Body of pancreas (tissue), 4 donors: Measurements from ENCODE around the gene HOXA6. TPM values are rescaled to one million over a fixed set of nuclear protein-coding genes. Genes with fewer than 3 reads are reported as not detected.

ENCODE experiments used
- ATAC-seq: fragments of 150-250 bp; one replicate; pipeline ENCODE4 v1.9.1; 2016
- DNase-seq, 4 donors: peaks; one replicate each; pipeline ENCODE4 v3.0.0-alpha.2; 2019
- H3K27ac ChIP-seq, 4 donors: fragments of 200-600 bp; sonication (generic); 1 replicate in 3 of 4; 2 replicates in 1 of 4; pipeline versions ENCODE4 v1.5.1 to v1.6.1; 2016 to 2019; ENCODE audit warnings: mild to moderate bottlenecking in 1 of 4, mixed read lengths in 1 of 4, moderate library complexity in 1 of 4
- H3K27me3 ChIP-seq, 2 donors: fragments of 200-600 bp; sonication (generic); one replicate each; pipeline ENCODE4 v1.6.0; 2016; ENCODE audit warnings: mild to moderate bottlenecking in 1 of 2
- H3K36me3 ChIP-seq, 2 donors: fragments of 200-600 bp; sonication (generic); replicated peaks in 1 of 2; 2 replicates each; pipeline ENCODE4 v1.5.1; 2016; ENCODE audit warnings: low read depth in 2 of 2; ENCODE audit not compliant: insufficient read depth in 1 of 2
- H3K4me1 ChIP-seq: fragments of 200-600 bp; sonication (generic); one replicate; pipeline ENCODE4 v1.6.0; 2016
- H3K4me3 ChIP-seq, 2 donors: fragments of 200-600 bp; sonication (generic); 1 replicate in 1 of 2; 2 replicates in 1 of 2; pipeline ENCODE4 v1.5.1; 2016 to 2019
- H3K9me3 ChIP-seq, 3 donors: fragments of 200-600 bp; sonication (generic); 1 replicate in 2 of 3; 2 replicates in 1 of 3; pipeline ENCODE4 v1.5.1; 2016
- POLR2A ChIP-seq, 3 donors: fragments of 450-650 bp; IDR thresholded peaks; one replicate each; pipeline ENCODE4 v1.6.1; 2016; ENCODE audit warnings: antibody characterized with exemption in 3 of 3, mild to moderate bottlenecking in 2 of 3
- WGBS, 2 donors: methylation state at CpG; one replicate each; pipeline ENCODE4 v1.1.5; 2017; 5-methylcytosine and 5-hydroxymethylcytosine counted together
- intact Hi-C: fragments of 100-400 bp; cut with DNase I; formaldehyde crosslinking; loops from one replicate; pipeline ENCODE4 v1.15.1; 2023
- microRNA counts, 2 donors: library from miRNA; unstranded; fragments of <30 nt; microRNA quantifications; one replicate each; lab custom pipeline; 2017
- microRNA-seq, 2 donors: library from miRNA; unstranded; fragments of <30 nt; microRNA quantifications; one replicate each; pipeline ENCODE4, GENCODE V29; 2016; ENCODE audit warnings: borderline number of aligned reads in 2 of 2, borderline replicate concordance in 2 of 2
- small RNA-seq: library from RNA; depleted of rRNA; stranded (forward); fragments of <200 nt; gene quantifications from one replicate; pipeline ENCODE3, GENCODE V24; 2016
- total RNA-seq, 2 donors: library from RNA; depleted of rRNA; stranded (reverse); fragments of >200 nt; gene quantifications; one replicate each; pipeline ENCODE4 v1.1.0, GENCODE V29; 2016
- TF ChIP-seq, protein P1 (sequence below), 7 experiments: fragments of 450-650 bp in 4 of 7; fragments of 200-600 bp in 3 of 7; sonication (generic) in 3 of 7; IDR thresholded peaks; one replicate each; pipeline ENCODE4 v1.5.1; 2016 to 2019; ENCODE audit warnings: antibody characterized with exemption in 7 of 7

The HOXA6 gene
- total RNA-seq, 2 donors from 2014 or later, result not detected

GRCh38 chr7:27096768-27097514, 50.6 kb downstream of the HOXA6 start:
- Histone ChIP-seq H3K9me3 (no peaks in the 10 kb centered on the region), H3K27ac (peak overlapping the region in 3 of 4 donors; percentile 33 to 76 (median 60)), H3K27me3 (peaks cover 9 to 54% of the 10 kb centered on the region in 2 donors), H3K4me1 (peaks cover 22% of the 10 kb centered on the region), H3K4me3 (peak overlapping the region; percentile 28 to 32), H3K36me3 (no peaks in the 10 kb centered on the region)
- ATAC-seq (peak; percentile 20), DNase-seq (no peak)
- WGBS, 2 donors, result 4 to 5% methylated on average over 40 to 41 of the region's 41 CpGs
- intact Hi-C loops, result no loop called here
- TF ChIP-seq, protein P1, sequence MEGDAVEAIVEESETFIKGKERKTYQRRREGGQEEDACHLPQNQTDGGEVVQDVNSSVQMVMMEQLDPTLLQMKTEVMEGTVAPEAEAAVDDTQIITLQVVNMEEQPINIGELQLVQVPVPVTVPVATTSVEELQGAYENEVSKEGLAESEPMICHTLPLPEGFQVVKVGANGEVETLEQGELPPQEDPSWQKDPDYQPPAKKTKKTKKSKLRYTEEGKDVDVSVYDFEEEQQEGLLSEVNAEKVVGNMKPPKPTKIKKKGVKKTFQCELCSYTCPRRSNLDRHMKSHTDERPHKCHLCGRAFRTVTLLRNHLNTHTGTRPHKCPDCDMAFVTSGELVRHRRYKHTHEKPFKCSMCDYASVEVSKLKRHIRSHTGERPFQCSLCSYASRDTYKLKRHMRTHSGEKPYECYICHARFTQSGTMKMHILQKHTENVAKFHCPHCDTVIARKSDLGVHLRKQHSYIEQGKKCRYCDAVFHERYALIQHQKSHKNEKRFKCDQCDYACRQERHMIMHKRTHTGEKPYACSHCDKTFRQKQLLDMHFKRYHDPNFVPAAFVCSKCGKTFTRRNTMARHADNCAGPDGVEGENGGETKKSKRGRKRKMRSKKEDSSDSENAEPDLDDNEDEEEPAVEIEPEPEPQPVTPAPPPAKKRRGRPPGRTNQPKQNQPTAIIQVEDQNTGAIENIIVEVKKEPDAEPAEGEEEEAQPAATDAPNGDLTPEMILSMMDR (IDR thresholded peaks at IDR 0.05), result no peak
- peak in 2 of 3 donors; percentile 9 to 29 for TF ChIP-seq POLR2A (IDR thresholded peaks at IDR 0.05)

DNA sequence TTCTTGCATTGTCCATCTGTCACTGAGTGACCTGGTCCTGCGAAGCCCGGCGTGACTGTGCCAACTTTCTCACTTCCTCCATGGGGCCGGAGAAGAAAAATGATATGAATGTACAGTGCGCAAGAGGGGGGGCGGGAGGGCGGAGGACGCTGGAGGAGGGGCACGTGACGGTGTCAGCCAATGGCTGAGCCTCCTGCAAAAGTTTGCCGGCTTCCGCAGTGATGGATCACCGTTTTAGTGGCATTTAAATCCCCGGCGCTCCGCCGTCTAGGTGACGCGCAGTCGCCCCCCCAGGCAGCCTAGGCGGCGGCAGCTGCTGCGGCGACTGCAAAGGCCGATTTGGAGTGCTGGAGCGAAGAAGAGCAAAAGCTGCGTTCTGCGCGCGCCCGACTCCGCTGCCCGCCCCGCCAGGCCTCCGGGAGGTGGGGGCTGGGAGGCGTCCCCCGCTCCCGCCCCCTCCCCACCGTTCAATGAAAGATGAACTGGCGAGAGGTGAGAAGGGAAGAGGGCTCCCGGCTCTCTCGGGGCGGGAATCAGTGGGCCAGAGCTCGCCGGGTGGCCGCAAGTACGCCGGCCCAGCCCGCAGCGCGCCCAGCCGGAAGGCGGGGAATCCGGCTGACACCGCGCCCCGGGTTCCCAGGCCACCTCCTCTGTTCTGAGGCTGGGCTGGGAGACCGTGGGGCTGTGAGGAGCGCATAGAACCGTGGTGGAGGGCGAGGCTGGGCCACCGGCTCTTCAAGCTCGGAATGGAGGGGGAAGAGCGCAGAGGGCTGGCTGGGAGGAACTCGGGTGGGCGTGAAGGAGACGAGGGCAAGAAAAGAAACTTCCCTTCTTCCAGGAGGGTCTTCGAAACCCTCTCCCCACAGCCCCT, 51.4 kb downstream of the HOXA6 start, which contains the start of gene HOXA1:
TSS of gene HOXA1 (minus strand) at position 104 of the 871 bp plus-strand sequence. CDS start at position 16, 88 bp downstream.
- peak within 1 kb of the TSS in 3 of 4 donors; percentile 33 to 76 (median 60) for H3K27ac ChIP-seq
- no peaks in the 10 kb centered on the region for H3K9me3 ChIP-seq
- intact Hi-C loops, result no loop called here
- ATAC-seq (peak; percentile 60), DNase-seq (peak; percentile 40 to 67 (median 54))
- TF ChIP-seq, protein P1 (IDR thresholded peaks at IDR 0.05), result no peak
- TF ChIP-seq POLR2A (IDR thresholded peaks at IDR 0.05), result peak; percentile 10 to 40 (median 38)
- H3K27me3 ChIP-seq, result peaks cover 9 to 50% of the 10 kb centered on the region in 2 donors
- no peaks in the 10 kb centered on the region for H3K36me3 ChIP-seq
- peak within 1 kb of the TSS; percentile 28 to 32 for H3K4me3 ChIP-seq
- H3K4me1 ChIP-seq, result peaks cover 22% of the 10 kb centered on the region
- 3 to 4% methylated on average over 37 to 66 of the region's 68 CpGs for WGBS, 2 donors

MicroRNAs encoded within 50 kb of the gene (microRNA counts, 767-probe panel; counts per million panel counts)
- microRNA hsa-miR-196b-5p (lab: Ali Mortazavi, UCI), result 0 to 736 counts per million in 2 donors

Small RNA genes lying within 50 kb of the gene (microRNA-seq; reads per million reads assigned to microRNA genes)
- gene MIR196B, result 9.3 to 19.3 reads per million in 2 donors

Small RNA genes lying within 50 kb of the gene (small RNA-seq; reads per million reads assigned to genes)
- not detected for gene AC004080.5
- gene RF01977, result not detected
- not detected for gene RF02140
- not detected for gene RF02141

Other genes starting within 250 kb of the HOXA6 start
- gene HOXA1, start 51.8 kb downstream of the HOXA6 start, total RNA-seq, result not detected
- gene HOXA2, start 45.1 kb downstream of the HOXA6 start, total RNA-seq, result under 1 TPM in 1 of 2 donors, not detected in 1; 0.66 TPM
- gene HOXA4, start 17.0 kb downstream of the HOXA6 start, total RNA-seq, result 1 to 10 TPM in 1 of 2 donors, under 1 TPM in 1; 0.78 to 1.6 TPM
- 1 to 10 TPM in 1 of 2 donors, under 1 TPM in 1; 0.99 to 2.6 TPM for gene HOXA5, start 4.1 kb downstream of the HOXA6 start, total RNA-seq
- 1 to 10 TPM in 1 of 2 donors, not detected in 1; 1.6 TPM for gene HOXA3, start 4.8 kb upstream of the HOXA6 start, total RNA-seq
- under 1 TPM; 0.26 to 0.66 TPM for gene HOXA7, start 8.9 kb upstream of the HOXA6 start, total RNA-seq
- not detected for gene HOXA9, start 17.8 kb upstream of the HOXA6 start, total RNA-seq
- gene HOXA10, start 26.5 kb upstream of the HOXA6 start, total RNA-seq, result under 1 TPM in 1 of 2 donors, not detected in 1; 0.52 TPM
- not detected for gene HOXA11, start 37.5 kb upstream of the HOXA6 start, total RNA-seq
- not detected for gene HOXA13, start 52.3 kb upstream of the HOXA6 start, total RNA-seq
- not detected for gene EVX1, start 95.0 kb upstream of the HOXA6 start, total RNA-seq